HCT116 (cell line): ENCODE data around the gene ZNF208. TPM values are rescaled to one million over a fixed set of nuclear protein-coding genes. Genes with fewer than 3 reads are reported as not detected.

Experiments
- ATAC-seq: fragments of 200-7000 bp; cut with Tn5 transposase; 2 replicates; pipeline ENCODE4 v1.9.1; 2020; ENCODE audit warnings: mild to moderate bottlenecking, moderate library complexity
- BruUV-seq: library from RNA; stranded (reverse); fragments of 400-500 nt; replicated peaks from 2 replicates; lab custom pipeline; 2021; lab: Mats Ljungman, UMichigan
- CTCF ChIA-PET: fragments of 300-600 bp; sonication (Branson Sonifier 250); formaldehyde crosslinking; loops from one replicate; lab custom pipeline; 2021; ENCODE audit warnings: antibody characterized with exemption; lab: Charles Lee
- POLR2A ChIA-PET: fragments of 300-600, 350-600 bp; sonication (Branson Sonifier 250); formaldehyde crosslinking; loops from one replicate; lab custom pipeline; 2021; ENCODE audit warnings: antibody characterized with exemption; lab: Charles Lee
- RAD21 ChIA-PET, 2 experiments: fragments of 300-600 bp; sonication (Branson Sonifier 250); formaldehyde crosslinking; loops; one replicate each; lab custom pipeline; 2023; ENCODE audit warnings: low total read pairs in 2 of 2; ENCODE audit not compliant: uncharacterized antibody in 2 of 2, unreplicated experiment in 2 of 2, low non-redundant PET in 1 of 2; lab: Charles Lee
- DNase-seq: peaks from one replicate; pipeline ENCODE4 v3.0.0-alpha.2; 2010; ENCODE audit warnings: low read depth, low spot score
- H2AFZ ChIP-seq: fragments of 200-600 bp; shearing (Covaris generic), sonication (generic); 2 replicates; pipeline ENCODE4 v1.6.1; 2017; ENCODE audit warnings: low read depth, mixed run types, mixed read lengths, antibody characterized with exemption, low read length; ENCODE audit not compliant: poor library complexity, severe bottlenecking
- H3K27ac ChIP-seq: 2 replicates; pipeline ENCODE4 v1.5.1; 2012; ENCODE audit warnings: low read depth, low read length
- H3K27me3 ChIP-seq: fragments of 200-600 bp; sonication (generic); 2 replicates; pipeline ENCODE4 v1.6.1; 2016; ENCODE audit warnings: mixed run types, low read length, mixed read lengths; ENCODE audit not compliant: insufficient read depth
- H3K36me3 ChIP-seq, 2 experiments: fragments of 200-500 bp in 1 of 2; fragments of 200-600 bp in 1 of 2; sonication (Bioruptor generic) in 1 of 2; sonication (generic) in 1 of 2; 2 replicates each; pipeline versions ENCODE4 v1.5.1 to v1.6.1; 2014 to 2016; ENCODE audit warnings: low read length in 2 of 2, inconsistent platforms in 1 of 2, mixed read lengths in 1 of 2, mixed run types in 1 of 2; ENCODE audit not compliant: insufficient read depth in 2 of 2, control insufficient read depth in 1 of 2
- H3K4me1 ChIP-seq, 2 experiments: fragments of 200-600 bp in 1 of 2; sonication (generic) in 1 of 2; 2 replicates each; pipeline versions ENCODE4 v1.5.1 to v1.6.1; 2012 to 2017; ENCODE audit warnings: low read length in 2 of 2, inconsistent platforms in 1 of 2, mild to moderate bottlenecking in 1 of 2, mixed read lengths in 1 of 2, mixed run types in 1 of 2, moderate library complexity in 1 of 2; ENCODE audit not compliant: insufficient read depth in 2 of 2, control insufficient read depth in 1 of 2
- H3K4me2 ChIP-seq: fragments of 200-600 bp; sonication (generic); 2 replicates; pipeline ENCODE4 v1.6.1; 2017; ENCODE audit warnings: mixed run types, low read length, mixed read lengths
- H3K4me3 ChIP-seq, 2 experiments: fragments of 200-600 bp in 1 of 2; sonication (generic) in 1 of 2; replicated peaks in 1 of 2; 2 replicates each; pipeline ENCODE4 v1.5.1; 2011 to 2016; ENCODE audit warnings: low read length in 2 of 2, control low read depth in 1 of 2, low read depth in 1 of 2, mild to moderate bottlenecking in 1 of 2, mixed read lengths in 1 of 2, mixed run types in 1 of 2
- H3K79me2 ChIP-seq: fragments of 200-600 bp; sonication (generic); 2 replicates; pipeline ENCODE4 v1.6.1; 2017; ENCODE audit warnings: mild to moderate bottlenecking, mixed run types, low read length, moderate library complexity, mixed read lengths; ENCODE audit not compliant: insufficient read depth
- H3K9ac ChIP-seq: fragments of 200-600 bp; sonication (generic); 2 replicates; pipeline ENCODE4 v1.6.1; 2016; ENCODE audit warnings: low read length, mixed read lengths
- H3K9me2 ChIP-seq: fragments of 200-600 bp; sonication (generic), shearing (Covaris generic); 2 replicates; pipeline ENCODE4 v1.6.1; 2017; ENCODE audit warnings: mixed run types, mild to moderate bottlenecking, moderate library complexity; ENCODE audit not compliant: insufficient read depth
- H3K9me3 ChIP-seq, 2 experiments: fragments of 200-500 bp in 1 of 2; fragments of 200-600 bp in 1 of 2; sonication (Bioruptor generic) in 1 of 2; sonication (generic) in 1 of 2; 2 replicates each; pipeline ENCODE4 v1.6.1; 2014 to 2017; ENCODE audit warnings: low read length in 2 of 2, mixed read lengths in 2 of 2, inconsistent platforms in 1 of 2, low read depth in 1 of 2, mild to moderate bottlenecking in 1 of 2, mixed run types in 1 of 2, moderate library complexity in 1 of 2; ENCODE audit not compliant: control insufficient read depth in 1 of 2, insufficient read depth in 1 of 2
- H4K20me1 ChIP-seq: fragments of 200-600 bp; sonication (generic), shearing (Covaris generic); 2 replicates; pipeline ENCODE4 v1.6.1; 2017; ENCODE audit warnings: mixed run types, mild to moderate bottlenecking, moderate library complexity; ENCODE audit not compliant: insufficient read depth
- CEBPB ChIP-seq: IDR thresholded peaks from 2 replicates; pipeline ENCODE4 v1.6.1; 2012; ENCODE audit warnings: low read depth
- CTCF ChIP-seq, 3 experiments: fragments of 200-600 bp in 1 of 3; sonication (generic) in 1 of 3; IDR thresholded peaks in 2 of 3; conservative IDR thresholded peaks in 1 of 3; 2 replicates each; pipeline ENCODE4 v1.5.1; 2012 to 2017; ENCODE audit warnings: low read depth in 2 of 3, low read length in 2 of 3, antibody characterized with exemption in 1 of 3, borderline replicate concordance in 1 of 3, control low read depth in 1 of 3, mild to moderate bottlenecking in 1 of 3, mixed read lengths in 1 of 3, mixed run types in 1 of 3, moderate library complexity in 1 of 3; ENCODE audit not compliant: insufficient read depth in 1 of 3
- EGR1 ChIP-seq: IDR thresholded peaks from 2 replicates; pipeline ENCODE4 v1.6.1; 2012; ENCODE audit warnings: low read depth
- ELF1 ChIP-seq: IDR thresholded peaks from 2 replicates; pipeline ENCODE4 v1.6.1; 2012; ENCODE audit warnings: low read depth, borderline replicate concordance
- JUND ChIP-seq: IDR thresholded peaks from 2 replicates; pipeline ENCODE4 v1.6.1; 2012
- SIN3A ChIP-seq: IDR thresholded peaks from 2 replicates; pipeline ENCODE4 v1.6.1; 2012; ENCODE audit warnings: low read depth
- SP1 ChIP-seq: IDR thresholded peaks from 2 replicates; pipeline ENCODE4 v1.6.1; 2012; ENCODE audit warnings: low read depth
- YY1 ChIP-seq: IDR thresholded peaks from 2 replicates; pipeline ENCODE4 v1.6.1; 2011; ENCODE audit warnings: low read length, low read depth, moderate library complexity, mild to moderate bottlenecking; ENCODE audit not compliant: insufficient replicate concordance; ENCODE audit errors: extremely low read depth
- ZBTB33 ChIP-seq: IDR thresholded peaks from 2 replicates; pipeline ENCODE4 v1.6.1; 2011; ENCODE audit warnings: mild to moderate bottlenecking, low read length, moderate library complexity; ENCODE audit not compliant: insufficient replicate concordance; ENCODE audit errors: extremely low read depth
- ZFX ChIP-seq: fragments of 450-650 bp; IDR thresholded peaks from 2 replicates; pipeline ENCODE4 v1.6.1; 2017
- ZNF274 ChIP-seq: fragments of 200-500 bp; sonication (Bioruptor generic); IDR thresholded peaks from 2 replicates; pipeline ENCODE4 v1.6.1; 2014; ENCODE audit warnings: mild to moderate bottlenecking, low read depth, low read length, inconsistent platforms
- intact Hi-C: fragments of 100-400 bp; cut with micrococcal nuclease; formaldehyde crosslinking; loops from 2 replicates; pipeline ENCODE4 v1.10.0; 2022
- total RNA-seq: library from RNA; stranded (reverse); gene quantifications from one replicate; pipeline ENCODE4 v1.2.1, GENCODE V29; 2021; ENCODE audit not compliant: unreplicated experiment
- TF ChIP-seq, protein P1 (sequence below): IDR thresholded peaks from 2 replicates; pipeline ENCODE4 v1.6.1; 2012; ENCODE audit warnings: low read depth

ZNF208 gene
- total RNA-seq, 1 experiment from 2014 or later, result not detected

GRCh38 chr19:21915411-21915810 lies 95.3 kb downstream of the ZNF208 start:
- ATAC-seq, result no peak
- BruUV-seq, result no TSS peak
- RAD21 ChIA-PET, result no interaction called here

More at GRCh38 chr19:21915411-21915810, 95.3 kb downstream of the ZNF208 start:
- no peaks in the 10 kb centered on the region for H4K20me1 ChIP-seq
- no peak overlapping the region for H3K27ac ChIP-seq
- ChIA-PET CTCF (no interaction called here), POLR2A (no interaction called here)
- H3K4me3 ChIP-seq, result no peak overlapping the region
- no peaks in the 10 kb centered on the region for H3K9me2 ChIP-seq
- H3K79me2 ChIP-seq, result no peaks in the 10 kb centered on the region
- H3K4me2 ChIP-seq, result no peak overlapping the region
- H3K9ac ChIP-seq, result no peak overlapping the region
- no peaks in the 10 kb centered on the region for H3K36me3 ChIP-seq
- intact Hi-C loops, result no loop called here
- H2AFZ ChIP-seq, result no peak overlapping the region
- DNase-seq, result no peak
- no peaks in the 10 kb centered on the region for H3K27me3 ChIP-seq
- H3K9me3 ChIP-seq, result peaks cover 0 to 49% of the 10 kb centered on the region in 2 experiments; a peak in 2 of 4 replicates
- no peaks in the 10 kb centered on the region for H3K4me1 ChIP-seq
- no peak for TF ChIP-seq ZNF274
- no peak for TF ChIP-seq CEBPB
- TF ChIP-seq SP1, result no peak
- TF ChIP-seq SIN3A, result no peak
- TF ChIP-seq, protein P1, sequence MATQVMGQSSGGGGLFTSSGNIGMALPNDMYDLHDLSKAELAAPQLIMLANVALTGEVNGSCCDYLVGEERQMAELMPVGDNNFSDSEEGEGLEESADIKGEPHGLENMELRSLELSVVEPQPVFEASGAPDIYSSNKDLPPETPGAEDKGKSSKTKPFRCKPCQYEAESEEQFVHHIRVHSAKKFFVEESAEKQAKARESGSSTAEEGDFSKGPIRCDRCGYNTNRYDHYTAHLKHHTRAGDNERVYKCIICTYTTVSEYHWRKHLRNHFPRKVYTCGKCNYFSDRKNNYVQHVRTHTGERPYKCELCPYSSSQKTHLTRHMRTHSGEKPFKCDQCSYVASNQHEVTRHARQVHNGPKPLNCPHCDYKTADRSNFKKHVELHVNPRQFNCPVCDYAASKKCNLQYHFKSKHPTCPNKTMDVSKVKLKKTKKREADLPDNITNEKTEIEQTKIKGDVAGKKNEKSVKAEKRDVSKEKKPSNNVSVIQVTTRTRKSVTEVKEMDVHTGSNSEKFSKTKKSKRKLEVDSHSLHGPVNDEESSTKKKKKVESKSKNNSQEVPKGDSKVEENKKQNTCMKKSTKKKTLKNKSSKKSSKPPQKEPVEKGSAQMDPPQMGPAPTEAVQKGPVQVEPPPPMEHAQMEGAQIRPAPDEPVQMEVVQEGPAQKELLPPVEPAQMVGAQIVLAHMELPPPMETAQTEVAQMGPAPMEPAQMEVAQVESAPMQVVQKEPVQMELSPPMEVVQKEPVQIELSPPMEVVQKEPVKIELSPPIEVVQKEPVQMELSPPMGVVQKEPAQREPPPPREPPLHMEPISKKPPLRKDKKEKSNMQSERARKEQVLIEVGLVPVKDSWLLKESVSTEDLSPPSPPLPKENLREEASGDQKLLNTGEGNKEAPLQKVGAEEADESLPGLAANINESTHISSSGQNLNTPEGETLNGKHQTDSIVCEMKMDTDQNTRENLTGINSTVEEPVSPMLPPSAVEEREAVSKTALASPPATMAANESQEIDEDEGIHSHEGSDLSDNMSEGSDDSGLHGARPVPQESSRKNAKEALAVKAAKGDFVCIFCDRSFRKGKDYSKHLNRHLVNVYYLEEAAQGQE, result no peak
- no peak for TF ChIP-seq CTCF (IDR thresholded peaks at IDR 0.05 in 2 of 3, conservative IDR thresholded peaks at IDR 0.05 in 1 of 3; ENCODE audit: borderline replicate concordance in 1 of 3, insufficient read depth in 1 of 3, low read depth in 2 of 3, low read length in 2 of 3)
- no peak for TF ChIP-seq ZFX
- TF ChIP-seq YY1, result no peak
- no peak for TF ChIP-seq JUND
- no peak for TF ChIP-seq ZBTB33
- TF ChIP-seq ELF1, result no peak
- no peak for TF ChIP-seq EGR1
